SK-N-SH (cell line): Measurements from ENCODE around the gene EXOC3L1. TPM values are rescaled to one million over a fixed set of nuclear protein-coding genes. Genes with fewer than 3 reads are reported as not detected.

Experiments
- CTCF ChIA-PET: fragments of 300-600, 350-600 bp; formaldehyde crosslinking; extraction: SDS; loops from one replicate; lab custom pipeline; 2021; lab: Yijun Ruan, JAX
- POLR2A ChIA-PET: fragments of 350-600 bp; sonication (Branson Sonifier 250); formaldehyde crosslinking; extraction: SDS; loops from one replicate; lab custom pipeline; 2020; ENCODE audit warnings: antibody characterized with exemption, inconsistent platforms; lab: Yijun Ruan, JAX
- DNase-seq: peaks from one replicate; pipeline ENCODE4 v3.0.0; 2012
- H2AFZ ChIP-seq: fragments of 200-600 bp; sonication (generic); 2 replicates; pipeline ENCODE4 v1.8.1; 2016; ENCODE audit warnings: antibody characterized with exemption, mild to moderate bottlenecking, low read depth
- H3F3A ChIP-seq: fragments of 200-600 bp; sonication (generic); replicated peaks from 2 replicates; pipeline ENCODE3; 2016; ENCODE audit warnings: antibody characterized with exemption, mild to moderate bottlenecking; ENCODE audit not compliant: insufficient read depth
- H3K27ac ChIP-seq, 2 experiments: fragments of 200-500 bp in 1 of 2; fragments of 200-600 bp in 1 of 2; sonication (Bioruptor generic) in 1 of 2; sonication (generic), shearing (Covaris generic) in 1 of 2; 2 replicates each; pipeline versions ENCODE4 v1.5.1 to v1.6.1; 2014 to 2016; ENCODE audit warnings: low read depth in 2 of 2, inconsistent platforms in 1 of 2, low read length in 1 of 2, mild to moderate bottlenecking in 1 of 2, mixed read lengths in 1 of 2
- H3K27me3 ChIP-seq: fragments of 200-600 bp; sonication (generic), shearing (Covaris generic); 2 replicates; pipeline ENCODE4 v1.6.1; 2016; ENCODE audit warnings: mixed run types; ENCODE audit not compliant: insufficient read depth
- H3K36me3 ChIP-seq, 2 experiments: fragments of 200-500 bp in 1 of 2; fragments of 200-600 bp in 1 of 2; sonication (Bioruptor generic) in 1 of 2; sonication (generic) in 1 of 2; replicated peaks in 1 of 2; 2 replicates each; pipeline versions ENCODE3 to v1.5.1; 2014 to 2016; ENCODE audit warnings: low read length in 1 of 2, mild to moderate bottlenecking in 1 of 2; ENCODE audit not compliant: insufficient read depth in 2 of 2, control insufficient read depth in 1 of 2
- H3K4me1 ChIP-seq, 2 experiments: fragments of 200-500 bp in 1 of 2; fragments of 200-600 bp in 1 of 2; sonication (Bioruptor generic) in 1 of 2; sonication (generic), shearing (Covaris generic) in 1 of 2; 2 replicates each; pipeline versions ENCODE4 v1.5.1 to v1.6.1; 2014 to 2016; ENCODE audit warnings: low read depth in 1 of 2, low read length in 1 of 2, mixed run types in 1 of 2; ENCODE audit not compliant: insufficient read depth in 2 of 2, control insufficient read depth in 1 of 2
- H3K4me2 ChIP-seq: fragments of 200-600 bp; sonication (generic), shearing (Covaris generic); 2 replicates; pipeline ENCODE4 v1.6.1; 2017; ENCODE audit warnings: mixed run types
- H3K4me3 ChIP-seq, 2 experiments: fragments of 200-500 bp in 1 of 2; fragments of 200-600 bp in 1 of 2; sonication (Bioruptor generic) in 1 of 2; sonication (generic), shearing (Covaris generic) in 1 of 2; 2 replicates each; pipeline versions ENCODE4 v1.5.1 to v1.8.1; 2014 to 2016; ENCODE audit warnings: low read depth in 2 of 2, inconsistent platforms in 1 of 2, low read length in 1 of 2, mild to moderate bottlenecking in 1 of 2, mixed read lengths in 1 of 2, moderate library complexity in 1 of 2
- H3K79me2 ChIP-seq: fragments of 200-600 bp; sonication (generic); 2 replicates; pipeline ENCODE4 v1.8.1; 2017; ENCODE audit warnings: mild to moderate bottlenecking; ENCODE audit not compliant: insufficient read depth
- H3K9ac ChIP-seq: fragments of 200-600 bp; sonication (generic); 2 replicates; pipeline ENCODE4 v1.6.1; 2017; ENCODE audit warnings: mixed run types
- H3K9me2 ChIP-seq: fragments of 200-600 bp; sonication (generic); 2 replicates; pipeline ENCODE4 v1.6.1; 2017; ENCODE audit warnings: mixed run types
- H3K9me3 ChIP-seq: fragments of 200-600 bp; sonication (generic); 2 replicates; pipeline ENCODE4 v1.6.1; 2017; ENCODE audit warnings: mixed run types, mild to moderate bottlenecking, moderate library complexity
- H4K20me1 ChIP-seq: fragments of 200-600 bp; sonication (generic); 2 replicates; pipeline ENCODE4 v1.6.1; 2017; ENCODE audit warnings: mild to moderate bottlenecking, mixed run types; ENCODE audit not compliant: insufficient read depth
- CTCF ChIP-seq: fragments of 200-600 bp; sonication (generic); IDR thresholded peaks from 2 replicates; pipeline ENCODE4 v1.6.1; 2017; ENCODE audit warnings: antibody characterized with exemption, mild to moderate bottlenecking, moderate library complexity
- ELF1 ChIP-seq: IDR thresholded peaks from 2 replicates; pipeline ENCODE4 v1.4.0; 2012
- EP300 ChIP-seq, 2 experiments: IDR thresholded peaks; 2 replicates each; pipeline versions ENCODE4 v1.4.0 to v1.6.1; 2012; ENCODE audit warnings: borderline replicate concordance in 1 of 2, low read depth in 1 of 2, low read length in 1 of 2
- EZH2phosphoT487 ChIP-seq: fragments of 200-600 bp; sonication (generic); IDR thresholded peaks from 2 replicates; pipeline ENCODE4 v1.6.1; 2017; ENCODE audit warnings: low read depth, mixed run types, mild to moderate bottlenecking, antibody characterized with exemption, moderate library complexity, borderline replicate concordance
- FOSL2 ChIP-seq: IDR thresholded peaks from 2 replicates; pipeline ENCODE4 v1.4.0; 2012; ENCODE audit warnings: low read depth, mild to moderate bottlenecking, moderate library complexity, borderline replicate concordance
- FOXJ3 ChIP-seq: sonication (generic); formaldehyde crosslinking; IDR thresholded peaks from 2 replicates; pipeline ENCODE4 v1.5.1; 2020; ENCODE audit warnings: mild to moderate bottlenecking, missing genetic modification reagents
- FOXM1 ChIP-seq: IDR thresholded peaks from 2 replicates; pipeline ENCODE4 v1.4.0; 2012; ENCODE audit warnings: low read depth, mild to moderate bottlenecking
- MEF2A ChIP-seq: IDR thresholded peaks from 2 replicates; pipeline ENCODE4 v1.4.0; 2012; ENCODE audit warnings: low read depth, borderline replicate concordance
- NRF1 ChIP-seq: IDR thresholded peaks from 2 replicates; pipeline ENCODE4 v1.6.1; 2012; ENCODE audit warnings: low read depth, mild to moderate bottlenecking, low read length
- PBX3 ChIP-seq: IDR thresholded peaks from 2 replicates; pipeline ENCODE4; 2012
- POLR2AphosphoS5 ChIP-seq: IDR thresholded peaks from 2 replicates; pipeline ENCODE4 v1.6.1; 2012; ENCODE audit warnings: low read depth, low read length
- SIN3A ChIP-seq: IDR thresholded peaks from 2 replicates; pipeline ENCODE4 v1.6.1; 2012; ENCODE audit warnings: low read depth, mild to moderate bottlenecking, low read length, moderate library complexity, borderline replicate concordance
- USF1 ChIP-seq: IDR thresholded peaks from 2 replicates; pipeline ENCODE4 v1.4.0; 2012; ENCODE audit warnings: low read depth, borderline replicate concordance
- WGBS: methylation state at CpG from one replicate; pipeline ENCODE4 v1.1.6; 2017; ENCODE audit warnings: low lambda C conversion rate; 5-methylcytosine and 5-hydroxymethylcytosine counted together
- polyA plus RNA-seq, 3 experiments: library from polyadenylated mRNA; depleted of rRNA; stranded (reverse); fragments of >200 nt; gene quantifications; 2 replicates each; pipeline ENCODE4 v1.2.3, GENCODE V29; 2012

The EXOC3L1 gene
- polyA plus RNA-seq, 1 of the 3 experiments (the other 2 are of a cell fraction): 0.46 TPM

GRCh38 chr16:67202956-67203493 is 13.1 kb upstream of the EXOC3L1 start (continued):
- no peak for TF ChIP-seq CTCF
- TF ChIP-seq FOSL2: no peak
- no peak for TF ChIP-seq EP300 (IDR thresholded peaks at IDR 0.05; ENCODE audit: borderline replicate concordance in 1 of 2, low read depth in 1 of 2, low read length in 1 of 2)
- TF ChIP-seq FOXJ3 (CRISPR knock-in tag): no peak
- TF ChIP-seq ELF1: no peak
- TF ChIP-seq USF1: no peak

GRCh38 chr16:67202426-67202825 is 12.5 kb upstream of the EXOC3L1 start:
- Histone ChIP-seq H3K36me3 (peaks cover 6 to 55% of the 10 kb centered on the region in 2 experiments), H3K27ac (no peak overlapping the region), H2AFZ (no peak overlapping the region), H3K27me3 (no peaks in the 10 kb centered on the region), H3K4me2 (no peak overlapping the region), H4K20me1 (no peaks in the 10 kb centered on the region), H3K9me2 (no peaks in the 10 kb centered on the region), H3F3A (peaks cover 11% of the 10 kb centered on the region), H3K4me1 (peaks cover 0 to 5% of the 10 kb centered on the region in 2 experiments; a peak in 1 of 4 replicates), H3K9me3 (no peaks in the 10 kb centered on the region), H3K79me2 (no peaks in the 10 kb centered on the region), H3K4me3 (no peak overlapping the region), H3K9ac (no peak overlapping the region)
- no peak for DNase-seq
- ChIA-PET CTCF (interaction anchor here (1.0 to 1.2 kb wide), 2 partner anchors 14 to 47 kb away, joined by 3 read pairs; no protein-coding TSS in a partner anchor), POLR2A (interaction anchor here (0.7 to 1.0 kb wide), 4 partner anchors 10 to 21 kb away, joined by 3 to 5 read pairs (median 4); no protein-coding TSS in a partner anchor)
- WGBS: 100% methylated on average over 5 of the region's 12 CpGs
- TF ChIP-seq SIN3A (no peak), POLR2AphosphoS5 (no peak), MEF2A (no peak), FOXM1 (no peak), EP300 (IDR thresholded peaks at IDR 0.05; ENCODE audit: borderline replicate concordance in 1 of 2, low read depth in 1 of 2, low read length in 1 of 2) (no peak), EZH2phosphoT487 (no peak), PBX3 (no peak), NRF1 (no peak)
